ENCODE measurements around the gene BIRC2.

GRCh38 chr11:102317768-102318103, 29.3 kb upstream of the BIRC2 start:
- TF ChIP-seq, protein P1, sequence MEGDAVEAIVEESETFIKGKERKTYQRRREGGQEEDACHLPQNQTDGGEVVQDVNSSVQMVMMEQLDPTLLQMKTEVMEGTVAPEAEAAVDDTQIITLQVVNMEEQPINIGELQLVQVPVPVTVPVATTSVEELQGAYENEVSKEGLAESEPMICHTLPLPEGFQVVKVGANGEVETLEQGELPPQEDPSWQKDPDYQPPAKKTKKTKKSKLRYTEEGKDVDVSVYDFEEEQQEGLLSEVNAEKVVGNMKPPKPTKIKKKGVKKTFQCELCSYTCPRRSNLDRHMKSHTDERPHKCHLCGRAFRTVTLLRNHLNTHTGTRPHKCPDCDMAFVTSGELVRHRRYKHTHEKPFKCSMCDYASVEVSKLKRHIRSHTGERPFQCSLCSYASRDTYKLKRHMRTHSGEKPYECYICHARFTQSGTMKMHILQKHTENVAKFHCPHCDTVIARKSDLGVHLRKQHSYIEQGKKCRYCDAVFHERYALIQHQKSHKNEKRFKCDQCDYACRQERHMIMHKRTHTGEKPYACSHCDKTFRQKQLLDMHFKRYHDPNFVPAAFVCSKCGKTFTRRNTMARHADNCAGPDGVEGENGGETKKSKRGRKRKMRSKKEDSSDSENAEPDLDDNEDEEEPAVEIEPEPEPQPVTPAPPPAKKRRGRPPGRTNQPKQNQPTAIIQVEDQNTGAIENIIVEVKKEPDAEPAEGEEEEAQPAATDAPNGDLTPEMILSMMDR (conservative IDR thresholded peaks at IDR 0.05; ENCODE audit: low read depth, low read length), result no peak
- TF ChIP-seq EZH2 (IDR thresholded peaks at IDR 0.05; ENCODE audit: borderline replicate concordance, low read depth, low read length, poor library complexity, severe bottlenecking), result no peak
